Activated T-helper 9 cell treated with anti-CD3 and anti-CD28 coated beads, Interleukin-2, amount 50 U/mL, for 16 hours (primary cell): ENCODE measurements around the gene PCDHGA8.
"Not testable (repeated sequence)": the region's sequence is repeated elsewhere in the genome, so short reads cannot be mapped to it uniquely, and the experiment has no call there.

Experiments
- DNase-seq: peaks from one replicate; pipeline ENCODE4 v3.0.0-alpha.2; 2020; ENCODE audit warnings: low read depth

Gene PCDHGA8

DNA sequence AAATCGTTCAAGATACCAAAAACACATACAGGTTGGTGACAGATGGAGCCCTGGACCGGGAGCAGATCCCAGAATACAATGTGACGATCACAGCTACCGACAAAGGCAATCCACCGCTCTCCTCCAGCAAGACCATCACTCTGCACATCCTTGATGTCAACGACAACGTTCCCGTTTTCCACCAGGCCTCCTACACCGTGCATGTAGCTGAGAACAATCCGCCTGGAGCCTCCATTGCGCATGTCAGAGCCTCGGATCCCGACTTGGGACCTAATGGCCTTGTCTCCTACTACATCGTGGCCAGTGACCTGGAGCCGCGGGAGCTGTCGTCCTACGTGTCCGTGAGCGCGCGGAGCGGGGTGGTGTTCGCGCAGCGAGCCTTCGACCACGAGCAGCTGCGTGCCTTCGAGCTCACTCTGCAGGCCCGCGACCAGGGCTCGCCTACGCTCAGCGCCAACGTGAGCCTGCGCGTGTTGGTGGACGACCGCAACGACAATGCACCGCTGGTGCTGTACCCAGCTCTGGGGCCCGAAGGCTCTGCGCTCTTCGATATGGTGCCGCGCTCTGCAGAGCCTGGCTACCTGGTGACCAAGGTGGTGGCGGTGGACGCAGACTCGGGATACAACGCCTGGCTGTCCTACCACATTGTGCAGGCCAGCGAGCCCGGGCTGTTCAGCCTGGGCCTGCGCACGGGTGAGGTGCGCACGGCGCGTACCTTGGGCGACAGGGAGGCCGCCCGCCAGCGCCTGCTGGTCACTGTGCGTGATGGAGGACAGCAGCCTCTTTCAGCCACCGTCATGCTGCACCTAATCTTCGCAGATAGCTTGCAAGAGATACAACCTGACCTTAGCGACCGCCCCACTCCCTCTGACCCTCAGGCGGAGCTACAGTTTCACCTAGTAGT is 20.6 kb upstream of the PCDHGA8 start:
- no peak for DNase-seq

DNA sequence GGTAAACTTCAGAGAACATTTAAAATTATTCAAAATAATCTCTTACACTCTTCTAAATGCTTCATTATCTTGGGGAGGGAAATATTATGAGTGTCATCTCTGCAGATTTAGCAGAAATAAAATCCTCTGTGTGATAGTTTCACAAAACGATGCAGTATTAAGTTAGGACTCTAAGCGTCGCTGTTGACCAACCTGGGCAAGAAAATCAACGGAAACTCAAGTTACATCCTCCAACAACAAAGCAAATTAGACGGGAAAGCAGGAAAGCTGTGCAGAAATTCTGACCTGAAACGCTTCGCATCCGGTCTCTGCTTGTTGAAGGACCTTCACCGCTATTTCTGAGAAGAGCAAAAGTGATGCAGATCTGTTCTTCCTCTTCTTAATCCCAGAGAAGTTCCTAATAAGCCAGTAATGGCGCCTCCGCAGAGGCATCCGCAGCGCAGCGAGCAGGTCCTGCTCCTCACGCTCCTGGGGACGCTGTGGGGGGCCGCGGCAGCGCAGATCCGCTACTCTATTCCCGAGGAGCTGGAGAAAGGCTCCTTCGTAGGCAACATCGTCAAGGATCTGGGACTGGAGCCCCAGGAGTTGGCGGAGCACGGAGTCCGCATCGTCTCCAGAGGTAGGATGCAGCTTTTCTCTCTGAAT is 18.6 kb upstream of the PCDHGA8 start, which contains the start of gene PCDHGA6:
Gene PCDHGA6, plus strand, starts transcription at position 219 of the 645 bp plus-strand sequence. Its CDS starts 193 bp downstream, at position 412.
- DNase-seq, result no peak

DNA sequence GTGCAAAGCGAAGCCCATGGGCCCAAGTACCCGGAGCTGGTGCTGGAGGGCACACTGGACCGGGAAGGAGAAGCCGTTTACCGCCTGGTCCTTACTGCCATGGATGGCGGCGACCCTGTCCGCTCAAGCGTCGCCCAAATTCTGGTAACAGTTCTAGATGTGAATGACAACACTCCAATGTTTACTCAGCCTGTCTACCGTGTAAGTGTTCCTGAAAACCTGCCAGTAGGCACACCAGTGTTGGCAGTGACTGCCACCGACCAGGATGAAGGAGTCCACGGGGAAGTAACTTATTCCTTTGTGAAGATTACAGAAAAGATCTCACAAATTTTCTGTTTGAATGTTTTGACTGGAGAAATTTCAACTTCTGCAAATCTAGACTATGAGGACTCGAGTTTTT is 17.8 kb upstream of the PCDHGA8 start:
- no peak for DNase-seq

DNA sequence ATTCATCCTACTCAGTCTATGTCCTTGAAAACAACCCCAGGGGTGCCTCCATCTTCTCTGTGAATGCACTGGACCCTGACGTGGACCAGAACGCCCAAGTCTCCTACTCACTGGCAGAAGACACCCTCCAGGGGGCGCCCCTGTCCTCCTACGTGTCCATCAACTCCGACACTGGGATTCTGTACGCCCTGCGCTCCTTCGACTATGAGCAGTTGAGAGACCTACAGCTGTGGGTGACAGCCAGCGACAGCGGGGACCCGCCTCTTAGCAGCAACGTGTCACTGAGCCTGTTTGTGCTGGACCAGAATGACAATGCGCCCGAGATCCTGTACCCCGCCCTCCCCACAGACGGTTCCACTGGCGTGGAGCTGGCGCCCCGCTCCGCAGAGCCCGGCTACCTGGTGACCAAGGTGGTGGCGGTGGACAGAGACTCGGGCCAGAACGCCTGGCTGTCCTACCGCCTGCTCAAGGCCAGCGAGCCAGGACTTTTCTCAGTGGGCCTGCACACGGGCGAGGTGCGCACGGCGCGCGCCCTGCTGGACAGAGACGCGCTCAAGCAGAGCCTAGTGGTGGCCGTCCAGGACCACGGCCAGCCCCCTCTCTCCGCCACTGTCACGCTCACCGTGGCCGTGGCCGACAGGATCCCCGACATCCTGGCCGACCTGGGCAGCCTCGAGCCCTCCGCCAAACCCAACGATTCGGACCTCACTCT is 16.8 kb upstream of the PCDHGA8 start:
- not testable (repeated sequence) for DNase-seq

DNA sequence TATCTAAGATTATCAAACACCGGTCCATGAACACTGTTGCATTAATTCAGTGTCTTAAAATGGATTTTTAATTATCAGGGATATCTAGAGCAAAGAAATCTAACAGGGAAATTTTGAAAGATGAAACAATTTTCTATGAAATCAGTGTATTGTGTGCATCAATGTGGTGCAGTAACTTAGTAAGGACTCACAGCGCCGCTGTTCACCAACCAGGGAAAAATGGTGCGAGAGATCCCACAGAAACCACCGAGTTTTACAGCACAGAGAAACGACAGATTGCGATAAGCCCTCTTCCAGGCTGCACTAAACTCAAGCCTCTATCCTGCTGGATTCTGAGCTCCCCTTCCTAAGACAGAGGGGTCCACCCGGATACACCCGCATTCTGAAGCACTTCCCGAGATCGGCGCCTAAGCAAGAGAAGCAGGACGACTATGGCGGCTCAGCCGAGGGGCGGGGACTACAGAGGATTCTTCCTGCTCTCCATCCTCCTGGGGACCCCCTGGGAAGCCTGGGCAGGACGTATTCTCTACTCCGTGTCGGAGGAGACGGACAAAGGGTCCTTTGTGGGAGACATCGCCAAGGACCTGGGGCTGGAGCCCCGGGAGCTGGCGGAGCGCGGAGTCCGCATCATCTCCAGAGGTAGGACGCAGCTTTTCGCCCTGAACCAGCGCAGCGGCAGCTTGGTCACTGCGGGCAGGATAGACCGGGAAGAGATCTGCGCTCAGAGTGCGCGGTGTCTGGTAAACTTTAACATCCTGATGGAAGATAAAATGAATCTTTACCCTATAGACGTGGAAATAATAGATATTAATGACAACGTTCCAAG is 9.8 kb upstream of the PCDHGA8 start, which contains the start of gene PCDHGA7:
Gene PCDHGA7, plus strand, starts transcription at position 274 of the 826 bp plus-strand sequence. Its CDS starts 158 bp downstream, at position 432.
- DNase-seq, result no peak

DNA sequence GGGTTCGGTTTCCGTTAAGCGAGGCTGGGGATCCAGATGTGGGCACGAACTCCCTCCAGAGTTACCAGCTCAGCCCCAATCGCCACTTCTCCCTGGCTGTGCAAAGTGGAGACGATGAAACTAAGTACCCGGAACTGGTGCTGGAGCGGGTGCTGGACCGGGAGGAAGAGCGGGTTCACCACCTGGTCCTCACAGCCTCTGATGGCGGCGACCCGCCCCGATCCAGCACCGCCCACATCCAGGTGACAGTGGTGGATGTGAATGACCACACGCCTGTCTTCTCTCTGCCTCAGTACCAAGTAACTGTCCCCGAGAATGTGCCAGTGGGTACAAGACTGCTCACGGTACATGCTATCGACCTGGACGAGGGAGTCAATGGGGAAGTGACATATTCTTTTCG is 9.1 kb upstream of the PCDHGA8 start:
- DNase-seq, result no peak

DNA sequence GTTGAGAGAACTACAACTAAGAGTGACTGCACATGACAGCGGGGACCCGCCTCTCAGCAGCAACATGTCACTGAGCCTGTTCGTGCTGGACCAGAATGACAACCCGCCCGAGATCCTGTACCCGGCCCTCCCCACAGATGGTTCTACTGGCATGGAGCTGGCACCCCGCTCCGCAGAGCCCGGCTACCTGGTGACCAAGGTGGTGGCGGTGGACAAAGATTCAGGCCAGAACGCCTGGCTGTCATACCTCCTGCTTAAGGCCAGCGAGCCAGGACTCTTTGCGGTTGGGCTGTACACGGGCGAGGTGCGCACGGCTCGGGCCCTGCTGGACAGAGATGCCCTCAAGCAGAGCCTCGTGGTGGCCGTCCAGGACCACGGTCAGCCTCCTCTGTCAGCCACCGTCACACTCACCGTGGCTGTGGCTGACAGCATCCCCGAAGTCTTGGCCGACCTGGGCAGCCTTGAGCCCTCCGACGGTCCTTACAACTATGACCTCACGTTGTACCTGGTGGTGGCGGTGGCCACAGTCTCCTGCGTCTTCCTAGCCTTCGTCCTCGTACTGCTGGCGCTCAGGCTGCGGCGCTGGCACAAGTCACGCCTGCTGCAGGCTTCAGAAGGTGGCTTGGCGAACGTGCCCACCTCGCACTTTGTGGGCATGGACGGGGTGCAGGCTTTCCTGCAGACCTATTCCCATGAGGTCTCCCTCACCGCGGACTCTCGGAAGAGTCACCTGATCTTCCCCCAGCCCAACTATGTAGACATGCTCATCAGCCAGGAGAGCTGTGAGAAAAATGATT is 7.8 kb upstream of the PCDHGA8 start:
- no peak for DNase-seq

DNA sequence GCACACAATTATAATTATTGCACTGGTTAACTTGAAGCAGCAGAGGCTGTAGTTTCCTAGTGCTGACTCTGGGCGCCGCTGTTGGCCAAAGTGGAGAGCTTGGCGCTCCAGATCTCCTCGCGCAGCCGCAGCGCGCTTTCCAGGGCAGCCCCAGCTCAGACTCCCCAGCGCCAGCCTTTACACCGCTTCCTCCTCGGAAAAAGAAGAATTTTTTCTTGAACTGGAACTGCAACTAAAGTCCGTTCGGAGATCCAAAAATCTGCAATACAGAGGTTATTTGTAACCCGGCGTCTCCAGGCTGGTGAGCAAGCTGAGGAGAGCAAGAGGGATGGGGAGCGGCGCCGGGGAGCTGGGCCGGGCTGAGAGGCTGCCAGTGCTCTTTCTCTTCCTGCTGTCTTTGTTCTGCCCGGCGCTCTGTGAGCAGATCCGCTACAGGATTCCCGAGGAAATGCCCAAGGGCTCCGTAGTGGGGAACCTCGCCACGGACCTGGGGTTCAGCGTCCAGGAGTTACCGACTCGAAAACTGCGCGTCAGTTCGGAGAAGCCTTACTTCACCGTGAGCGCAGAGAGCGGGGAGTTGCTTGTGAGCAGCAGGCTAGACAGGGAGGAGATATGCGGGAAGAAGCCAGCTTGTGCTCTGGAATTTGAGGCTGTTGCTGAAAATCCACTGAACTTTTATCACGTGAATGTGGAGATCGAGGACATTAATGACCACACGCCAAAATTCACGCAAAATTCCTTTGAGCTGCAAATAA is 4.7 kb upstream of the PCDHGA8 start, which contains the start of gene PCDHGB4:
Gene PCDHGB4, plus strand, starts transcription at position 142 of the 755 bp plus-strand sequence. Its CDS starts 187 bp downstream, at position 329.
- not testable (repeated sequence) for DNase-seq

DNA sequence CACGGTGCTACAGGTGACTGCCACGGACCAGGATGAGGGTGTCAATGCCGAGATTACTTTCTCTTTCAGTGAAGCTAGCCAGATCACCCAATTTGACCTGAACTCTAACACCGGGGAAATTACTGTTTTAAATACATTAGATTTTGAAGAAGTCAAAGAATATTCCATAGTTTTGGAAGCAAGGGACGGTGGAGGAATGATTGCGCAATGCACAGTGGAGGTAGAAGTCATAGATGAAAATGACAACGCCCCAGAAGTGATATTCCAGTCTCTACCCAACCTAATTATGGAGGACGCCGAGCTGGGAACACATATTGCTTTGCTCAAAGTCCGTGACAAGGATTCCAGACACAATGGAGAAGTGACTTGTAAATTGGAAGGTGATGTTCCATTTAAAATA is 3.8 kb upstream of the PCDHGA8 start:
- DNase-seq, result no peak

DNA sequence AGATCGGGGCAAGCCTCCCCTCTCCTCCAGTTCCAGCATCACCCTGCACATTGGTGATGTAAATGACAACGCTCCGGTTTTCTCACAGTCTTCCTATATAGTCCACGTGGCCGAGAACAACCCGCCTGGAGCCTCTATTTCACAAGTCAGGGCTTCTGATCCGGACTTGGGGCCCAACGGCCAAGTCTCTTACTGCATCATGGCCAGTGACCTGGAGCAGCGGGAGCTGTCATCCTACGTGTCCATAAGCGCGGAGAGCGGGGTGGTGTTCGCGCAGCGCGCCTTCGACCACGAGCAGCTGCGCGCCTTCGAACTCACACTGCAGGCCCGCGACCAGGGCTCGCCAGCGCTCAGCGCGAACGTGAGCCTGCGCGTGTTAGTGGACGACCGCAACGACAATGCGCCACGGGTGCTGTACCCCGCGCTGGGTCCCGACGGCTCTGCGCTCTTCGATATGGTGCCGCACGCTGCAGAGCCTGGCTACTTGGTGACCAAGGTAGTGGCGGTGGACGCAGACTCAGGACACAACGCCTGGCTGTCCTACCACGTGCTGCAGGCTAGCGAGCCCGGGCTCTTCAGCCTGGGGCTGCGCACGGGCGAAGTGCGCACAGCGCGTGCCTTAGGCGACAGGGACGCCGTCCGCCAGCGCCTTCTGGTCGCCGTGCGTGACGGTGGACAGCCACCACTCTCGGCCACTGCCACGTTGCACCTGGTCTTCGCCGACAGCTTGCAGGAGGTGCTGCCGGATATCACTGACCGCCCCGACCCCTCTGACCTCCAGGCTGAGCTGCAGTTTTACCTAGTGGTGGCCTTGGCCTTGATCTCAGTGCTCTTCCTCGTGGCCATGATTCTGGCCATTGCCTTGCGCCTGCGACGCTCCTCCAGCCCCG is 3.0 kb upstream of the PCDHGA8 start:
- no peak for DNase-seq

DNA sequence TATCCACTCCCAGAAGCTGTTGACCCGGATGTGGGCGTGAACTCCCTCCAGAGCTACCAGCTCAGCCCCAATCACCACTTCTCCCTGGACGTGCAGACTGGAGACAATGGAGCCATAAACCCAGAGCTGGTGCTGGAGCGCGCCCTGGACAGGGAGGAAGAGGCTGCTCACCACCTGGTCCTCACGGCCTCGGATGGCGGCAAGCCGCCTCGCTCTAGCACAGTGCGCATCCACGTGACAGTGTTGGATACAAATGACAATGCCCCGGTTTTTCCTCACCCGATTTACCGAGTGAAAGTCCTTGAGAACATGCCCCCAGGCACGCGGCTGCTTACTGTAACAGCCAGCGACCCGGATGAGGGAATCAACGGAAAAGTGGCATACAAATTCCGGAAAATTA is 834 bp downstream of the PCDHGA8 start:
- DNase-seq, result no peak

DNA sequence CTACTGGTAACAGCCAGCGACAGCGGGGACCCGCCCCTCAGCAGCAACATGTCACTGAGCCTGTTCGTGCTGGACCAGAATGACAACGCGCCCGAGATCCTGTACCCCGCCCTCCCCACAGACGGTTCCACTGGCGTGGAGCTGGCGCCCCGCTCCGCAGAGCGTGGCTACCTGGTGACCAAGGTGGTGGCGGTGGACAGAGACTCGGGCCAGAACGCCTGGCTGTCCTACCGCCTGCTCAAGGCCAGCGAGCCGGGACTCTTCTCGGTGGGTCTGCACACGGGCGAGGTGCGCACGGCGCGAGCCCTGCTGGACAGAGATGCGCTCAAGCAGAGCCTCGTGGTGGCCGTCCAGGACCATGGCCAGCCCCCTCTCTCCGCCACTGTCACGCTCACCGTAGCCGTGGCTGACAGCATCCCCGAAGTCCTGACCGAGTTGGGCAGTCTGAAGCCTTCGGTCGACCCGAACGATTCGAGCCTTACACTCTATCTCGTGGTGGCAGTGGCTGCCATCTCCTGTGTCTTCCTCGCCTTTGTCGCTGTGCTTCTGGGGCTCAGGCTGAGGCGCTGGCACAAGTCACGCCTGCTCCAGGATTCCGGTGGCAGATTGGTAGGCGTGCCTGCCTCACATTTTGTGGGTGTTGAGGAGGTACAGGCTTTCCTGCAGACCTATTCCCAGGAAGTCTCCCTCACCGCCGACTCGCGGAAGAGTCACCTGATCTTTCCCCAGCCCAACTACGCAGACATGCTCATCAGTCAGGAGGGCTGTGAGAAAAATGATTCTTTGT is 2.2 kb downstream of the PCDHGA8 start:
- not testable (repeated sequence) for DNase-seq

DNA sequence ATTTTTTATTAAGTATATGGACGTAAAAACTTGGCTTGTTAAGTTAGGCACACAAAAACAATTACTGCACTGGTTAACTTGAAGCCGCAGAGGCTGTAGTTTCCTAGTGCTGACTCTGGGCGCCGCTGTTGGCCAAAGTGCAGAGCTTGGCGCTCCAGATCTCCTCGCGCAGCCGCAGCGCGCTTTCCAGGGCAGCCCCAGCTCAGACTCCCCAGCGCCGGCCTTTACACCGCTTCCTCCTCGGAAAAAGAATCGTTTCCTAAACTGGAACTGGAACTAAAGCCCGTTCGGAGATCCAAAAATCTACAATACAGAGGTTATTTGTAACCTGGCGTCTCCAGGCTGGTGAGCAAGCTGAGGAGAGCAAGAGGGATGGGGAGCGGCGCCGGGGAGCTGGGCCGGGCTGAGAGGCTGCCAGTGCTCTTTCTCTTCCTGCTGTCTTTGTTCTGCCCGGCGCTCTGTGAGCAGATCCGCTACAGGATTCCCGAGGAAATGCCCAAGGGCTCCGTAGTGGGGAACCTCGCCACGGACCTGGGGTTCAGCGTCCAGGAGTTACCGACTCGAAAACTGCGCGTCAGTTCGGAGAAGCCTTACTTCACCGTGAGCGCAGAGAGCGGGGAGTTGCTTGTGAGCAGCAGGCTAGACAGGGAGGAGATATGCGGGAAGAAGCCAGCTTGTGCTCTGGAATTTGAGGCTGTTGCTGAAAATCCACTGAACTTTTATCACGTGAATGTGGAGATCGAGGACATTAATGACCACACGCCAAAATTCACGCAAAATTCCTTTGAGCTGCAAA is 5.5 kb downstream of the PCDHGA8 start, which contains the start of gene PCDHGB5:
Gene PCDHGB5, plus strand, starts transcription at position 192 of the 796 bp plus-strand sequence. Its CDS starts 181 bp downstream, at position 373.
- DNase-seq, result not testable (repeated sequence)

DNA sequence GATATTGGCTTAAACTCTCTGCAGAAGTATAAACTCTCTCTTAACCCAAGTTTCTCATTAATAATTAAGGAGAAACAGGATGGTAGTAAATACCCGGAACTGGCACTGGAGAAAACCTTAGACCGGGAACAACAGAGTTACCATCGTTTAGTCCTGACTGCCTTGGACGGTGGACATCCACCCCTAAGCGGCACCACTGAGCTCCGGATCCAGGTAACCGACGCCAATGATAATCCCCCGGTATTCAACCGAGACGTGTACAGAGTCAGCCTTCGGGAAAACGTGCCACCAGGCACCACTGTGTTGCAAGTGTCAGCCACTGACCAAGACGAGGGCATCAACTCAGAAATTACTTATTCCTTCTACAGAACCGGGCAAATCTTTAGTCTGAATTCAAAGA is 6.2 kb downstream of the PCDHGA8 start:
- no peak for DNase-seq

DNA sequence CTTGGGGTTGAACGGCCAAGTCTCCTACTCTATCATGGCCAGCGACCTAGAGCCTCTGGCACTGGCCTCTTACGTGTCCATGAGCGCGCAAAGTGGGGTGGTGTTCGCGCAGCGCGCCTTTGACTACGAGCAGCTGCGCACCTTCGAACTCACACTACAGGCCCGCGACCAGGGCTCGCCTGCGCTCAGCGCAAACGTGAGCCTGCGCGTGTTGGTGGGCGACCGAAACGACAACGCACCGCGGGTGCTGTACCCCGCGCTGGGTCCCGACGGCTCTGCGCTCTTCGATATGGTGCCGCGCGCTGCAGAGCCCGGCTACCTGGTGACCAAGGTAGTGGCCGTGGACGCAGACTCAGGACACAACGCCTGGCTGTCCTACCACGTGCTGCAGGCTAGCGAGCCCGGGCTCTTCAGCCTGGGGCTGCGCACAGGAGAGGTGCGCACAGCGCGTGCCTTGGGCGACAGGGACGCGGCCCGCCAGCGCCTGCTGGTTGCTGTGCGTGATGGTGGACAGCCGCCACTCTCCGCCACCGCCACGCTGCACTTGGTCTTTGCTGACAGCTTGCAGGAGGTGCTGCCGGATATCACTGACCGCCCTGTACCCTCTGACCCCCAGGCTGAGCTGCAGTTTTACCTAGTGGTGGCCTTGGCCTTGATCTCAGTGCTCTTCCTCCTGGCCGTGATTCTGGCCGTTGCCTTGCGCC is 7.3 kb downstream of the PCDHGA8 start:
- DNase-seq, result no peak

DNA sequence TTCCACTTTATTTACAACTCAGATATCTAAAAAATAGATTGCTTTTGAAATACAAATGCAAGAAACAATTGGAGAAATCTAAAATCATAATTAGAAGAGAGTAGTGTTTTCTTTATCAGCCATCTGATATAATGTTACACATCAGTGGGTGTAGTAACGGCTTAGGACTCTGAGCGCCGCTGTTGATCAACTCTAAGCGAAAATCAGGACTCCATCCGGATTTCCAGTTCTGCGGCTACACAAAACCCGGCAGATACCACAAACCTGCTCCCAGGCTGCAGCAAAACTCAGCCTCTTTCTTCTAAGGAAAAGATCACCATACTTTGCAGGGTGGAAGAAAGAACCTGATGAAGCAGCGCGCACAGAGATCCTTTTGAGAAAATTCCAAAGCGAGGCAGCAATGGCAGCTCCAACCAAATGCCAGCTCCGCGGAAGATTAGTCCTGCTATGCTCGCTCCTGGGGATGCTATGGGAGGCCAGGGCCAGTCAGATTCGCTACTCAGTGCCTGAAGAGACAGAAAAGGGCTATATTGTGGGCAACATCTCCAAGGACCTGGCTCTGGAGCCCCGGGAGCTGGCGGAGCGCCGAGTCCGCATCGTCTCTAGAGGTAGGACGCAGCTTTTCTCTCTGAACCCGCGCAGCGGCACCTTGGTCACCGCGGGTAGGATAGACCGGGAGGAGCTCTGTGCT is 10.3 kb downstream of the PCDHGA8 start, which contains the start of gene PCDHGA9:
Gene PCDHGA9, plus strand, starts transcription at position 226 of the 691 bp plus-strand sequence. Its CDS starts 175 bp downstream, at position 401.
- no peak for DNase-seq
